ENCODE results near the gene ARHGAP19.

GRCh38 chr10:97190450-97190849 is 102.0 kb downstream of the ARHGAP19 start:
- TF ChIP-seq CTCF (IDR thresholded peaks at IDR 0.05) (no peak), ZFX (IDR thresholded peaks at IDR 0.05; ENCODE audit: borderline replicate concordance) (no peak)
